Progenitor cell of endocrine pancreas (in vitro differentiated cells): ENCODE results near the gene USP50. TPM values are rescaled to one million over a fixed set of nuclear protein-coding genes. Genes with fewer than 3 reads are reported as not detected.

Experiments
- DNase-seq: peaks from one replicate; pipeline ENCODE4 v3.0.0; 2021; ENCODE audit warnings: low spot score; ENCODE audit not compliant: unreplicated experiment
- H3K27ac Mint-ChIP-seq: 2 replicates; pipeline ENCODE4 v1.8.0; 2021; ENCODE audit warnings: mild to moderate bottlenecking, moderate library complexity, mixed read lengths
- H3K27me3 Mint-ChIP-seq: 2 replicates; pipeline ENCODE4 v1.8.0; 2021; ENCODE audit warnings: mixed read lengths
- H3K36me3 Mint-ChIP-seq: 2 replicates; pipeline ENCODE4 v1.8.0; 2022; ENCODE audit warnings: mixed read lengths; ENCODE audit not compliant: insufficient read depth
- H3K4me1 Mint-ChIP-seq: 2 replicates; pipeline ENCODE4 v1.8.0; 2021; ENCODE audit warnings: low read depth, mixed read lengths
- H3K4me3 Mint-ChIP-seq: 2 replicates; pipeline ENCODE4 v1.8.0; 2021; ENCODE audit warnings: low read depth, mild to moderate bottlenecking, moderate library complexity, mixed read lengths
- H3K9me3 Mint-ChIP-seq: 2 replicates; pipeline ENCODE4 v1.8.0; 2021; ENCODE audit warnings: low read depth, mixed read lengths
- CTCF ChIP-seq: fragments of 200-600 bp; sonication (generic); IDR thresholded peaks from one replicate; pipeline ENCODE4 v1.5.0; 2021; ENCODE audit warnings: antibody characterized with exemption, mild to moderate bottlenecking; ENCODE audit not compliant: unreplicated experiment
- total RNA-seq: library from RNA; stranded (reverse); gene quantifications from 2 replicates; pipeline ENCODE4 v1.2.1, GENCODE V29; 2021

Gene USP50
- total RNA-seq, 1 donor from 2014 or later = 0.48 TPM

- peaks cover 3% of the 10 kb centered on the region for H3K4me1 Mint-ChIP-seq
Observed at GRCh38 chr15:50542887-50543210, 3.6 kb downstream of the USP50 start.

GRCh38 chr15:50531766-50532165, 14.7 kb downstream of the USP50 start:
- H3K27ac Mint-ChIP-seq = no peak overlapping the region
- no peaks in the 10 kb centered on the region for H3K36me3 Mint-ChIP-seq
- H3K4me3 Mint-ChIP-seq = no peak overlapping the region
- DNase-seq = no peak
- H3K4me1 Mint-ChIP-seq = no peaks in the 10 kb centered on the region
- H3K9me3 Mint-ChIP-seq = peaks cover 3% of the 10 kb centered on the region
- no peaks in the 10 kb centered on the region for H3K27me3 Mint-ChIP-seq
- no peak for TF ChIP-seq CTCF

More at GRCh38 chr15:50542887-50543210, 3.6 kb downstream of the USP50 start:
- no peak overlapping the region for H3K27ac Mint-ChIP-seq
- no peak overlapping the region for H3K4me3 Mint-ChIP-seq
- TF ChIP-seq CTCF = no peak
- H3K36me3 Mint-ChIP-seq = no peaks in the 10 kb centered on the region
- DNase-seq = no peak
- no peaks in the 10 kb centered on the region for H3K9me3 Mint-ChIP-seq
- no peaks in the 10 kb centered on the region for H3K27me3 Mint-ChIP-seq

GRCh38 chr15:50531163-50531562, 15.3 kb downstream of the USP50 start:
- TF ChIP-seq CTCF = no peak
- Mint-ChIP-seq H3K27ac (no peak overlapping the region), H3K27me3 (no peaks in the 10 kb centered on the region), H3K4me3 (no peak overlapping the region), H3K9me3 (peaks cover 3% of the 10 kb centered on the region), H3K36me3 (no peaks in the 10 kb centered on the region), H3K4me1 (no peaks in the 10 kb centered on the region)
- no peak for DNase-seq

GRCh38 chr15:50523851-50524251, 22.6 kb downstream of the USP50 start:
- H3K4me3 Mint-ChIP-seq = no peak overlapping the region
- no peak overlapping the region for H3K27ac Mint-ChIP-seq
- H3K4me1 Mint-ChIP-seq = no peaks in the 10 kb centered on the region
- no peak for TF ChIP-seq CTCF
- H3K36me3 Mint-ChIP-seq = no peaks in the 10 kb centered on the region
- no peaks in the 10 kb centered on the region for H3K27me3 Mint-ChIP-seq
- no peak for DNase-seq
- peaks cover 7% of the 10 kb centered on the region for H3K9me3 Mint-ChIP-seq

- peaks cover 11% of the 10 kb centered on the region for H3K9me3 Mint-ChIP-seq
- TF ChIP-seq CTCF = no peak
- no peaks in the 10 kb centered on the region for H3K27me3 Mint-ChIP-seq
- DNase-seq = no peak
- H3K36me3 Mint-ChIP-seq = peaks cover 2% of the 10 kb centered on the region
- no peak overlapping the region for H3K27ac Mint-ChIP-seq
- H3K4me1 Mint-ChIP-seq = no peaks in the 10 kb centered on the region
- no peak overlapping the region for H3K4me3 Mint-ChIP-seq
Observed at GRCh38 chr15:50519740-50520425, 26.6 kb downstream of the USP50 start.
